ENCODE measurements around the gene ATXN7L1.

ATXN7L1 gene

GRCh38 chr7:105806592-105807447, 69.6 kb downstream of the ATXN7L1 start:
- CTCF ChIA-PET, result interaction anchor here (2.2 kb wide), 1 partner anchor 46 kb away, joined by 5 read pairs; no protein-coding TSS in a partner anchor
- Histone ChIP-seq H3K9me3 (ENCODE audit: control insufficient read depth, insufficient read depth, low read depth, low read length) (no peaks in the 10 kb centered on the region), H3K4me1 (ENCODE audit: control insufficient read depth, insufficient read depth, low read length) (no peaks in the 10 kb centered on the region), H3K27ac (ENCODE audit: extremely low read depth, low read depth, low read length) (no peak overlapping the region), H3K36me3 (ENCODE audit: control insufficient read depth in 2 of 2, insufficient read depth in 1 of 2, low read length in 2 of 2) (no peaks in the 10 kb centered on the region), H3K4me3 (ENCODE audit: low read depth, low read length) (no peak overlapping the region)
- POLR2A ChIA-PET, result no interaction called here
- peak; percentile 63; the same call in 1 of the 2 replicates for TF ChIP-seq SCRT1 (tag by site-specific recombination; IDR thresholded peaks at IDR 0.05; ENCODE audit: borderline replicate concordance)
- TF ChIP-seq PRDM10 (tag by site-specific recombination; IDR thresholded peaks at IDR 0.05), result peak; percentile 65
- TF ChIP-seq ZNF341 (tag by site-specific recombination; IDR thresholded peaks at IDR 0.05; ENCODE audit: low read depth), result peak; percentile 87
- TF ChIP-seq ZNF626 (tag by site-specific recombination; IDR thresholded peaks at IDR 0.05), result no peak
- TF ChIP-seq SCRT2 (tag by site-specific recombination; IDR thresholded peaks at IDR 0.05), result peak; percentile 85
- TF ChIP-seq GLI2 (tag by site-specific recombination; IDR thresholded peaks at IDR 0.05; ENCODE audit: borderline replicate concordance, low read depth), result no peak
- TF ChIP-seq ZBTB1 (tag by site-specific recombination; IDR thresholded peaks at IDR 0.05), result no peak
- no peak for TF ChIP-seq ZNF624 (tag by site-specific recombination; IDR thresholded peaks at IDR 0.05)

GRCh38 chr7:105805447-105806019, 70.9 kb downstream of the ATXN7L1 start:
- H3K36me3 ChIP-seq (ENCODE audit: control insufficient read depth in 2 of 2, insufficient read depth in 1 of 2, low read length in 2 of 2), result no peaks in the 10 kb centered on the region
- no peaks in the 10 kb centered on the region for H3K9me3 ChIP-seq (ENCODE audit: control insufficient read depth, insufficient read depth, low read depth, low read length)
- no peaks in the 10 kb centered on the region for H3K4me1 ChIP-seq (ENCODE audit: control insufficient read depth, insufficient read depth, low read length)
- H3K4me3 ChIP-seq (ENCODE audit: low read depth, low read length), result no peak overlapping the region
- POLR2A ChIA-PET, result interaction anchor here (0.6 kb wide), 1 partner anchor 72 kb away, joined by 3 read pairs; no protein-coding TSS in a partner anchor
- H3K27ac ChIP-seq (ENCODE audit: extremely low read depth, low read depth, low read length), result no peak overlapping the region
- CTCF ChIA-PET, result interaction anchor here (1.7 to 2.2 kb wide), 2 partner anchors 10 to 45 kb away, joined by 5 to 7 read pairs; no protein-coding TSS in a partner anchor
- no peak for TF ChIP-seq ZFP69B (tag by site-specific recombination; IDR thresholded peaks at IDR 0.05)
- no peak for TF ChIP-seq ZNF112 (tag by site-specific recombination; IDR thresholded peaks at IDR 0.05)
- TF ChIP-seq HOXA7 (CRISPR knock-in tag; IDR thresholded peaks at IDR 0.05; ENCODE audit: borderline replicate concordance), result no peak
- no peak for TF ChIP-seq ZEB2 (tag by site-specific recombination; IDR thresholded peaks at IDR 0.05)
- no peak for TF ChIP-seq ZNF830 (tag by site-specific recombination; IDR thresholded peaks at IDR 0.05; ENCODE audit: low read depth)
- TF ChIP-seq ZNF211 (tag by site-specific recombination; IDR thresholded peaks at IDR 0.05; ENCODE audit: low read depth), result no peak
- TF ChIP-seq ZNF341 (tag by site-specific recombination; IDR thresholded peaks at IDR 0.05; ENCODE audit: low read depth), result peak; percentile 78
- TF ChIP-seq ZNF132 (tag by site-specific recombination; IDR thresholded peaks at IDR 0.05; ENCODE audit: borderline replicate concordance), result no peak
- peak; percentile 87; the same call in 1 of the 2 replicates for TF ChIP-seq SCRT1 (tag by site-specific recombination; IDR thresholded peaks at IDR 0.05; ENCODE audit: borderline replicate concordance)
- no peak for TF ChIP-seq ZNF473 (tag by site-specific recombination; IDR thresholded peaks at IDR 0.05)
- no peak for TF ChIP-seq ZNF416 (tag by site-specific recombination; IDR thresholded peaks at IDR 0.05)
- no peak for TF ChIP-seq ZNF391 (tag by site-specific recombination; IDR thresholded peaks at IDR 0.05; ENCODE audit: borderline replicate concordance, low read depth)
- no peak for TF ChIP-seq ZNF510 (tag by site-specific recombination; IDR thresholded peaks at IDR 0.05; ENCODE audit: insufficient replicate concordance)
- TF ChIP-seq SCRT2 (tag by site-specific recombination; IDR thresholded peaks at IDR 0.05), result peak; percentile 90
- TF ChIP-seq RBAK (tag by site-specific recombination; IDR thresholded peaks at IDR 0.05), result no peak
- no peak for TF ChIP-seq ZNF701 (tag by site-specific recombination; IDR thresholded peaks at IDR 0.05)
- no peak for TF ChIP-seq ZNF514 (tag by site-specific recombination; IDR thresholded peaks at IDR 0.05)
- TF ChIP-seq ZNF518A (tag by site-specific recombination; conservative IDR thresholded peaks at IDR 0.05; ENCODE audit: low read depth), result no peak
- TF ChIP-seq WT1 (tag by site-specific recombination; IDR thresholded peaks at IDR 0.05), result no peak
- TF ChIP-seq ZNF23 (tag by site-specific recombination; IDR thresholded peaks at IDR 0.05; ENCODE audit: borderline replicate concordance), result no peak

Measured in HEK293 (cell line).